Ovary (tissue), 3 donors: ENCODE measurements around the gene SLC38A11.

Experiments used
- POLR2A ChIP-seq: fragments of 450-650 bp; IDR thresholded peaks from one replicate; pipeline ENCODE4 v1.6.1; 2017; ENCODE audit warnings: antibody characterized with exemption, mild to moderate bottlenecking, moderate library complexity
- TF ChIP-seq, protein P1 (sequence below), 3 donors: fragments of 450-650 bp in 2 of 3; fragments of 200-600 bp in 1 of 3; IDR thresholded peaks; one replicate each; pipeline versions ENCODE4 v1.5.1 to v1.8.0; 2016 to 2022; ENCODE audit warnings: antibody characterized with exemption in 3 of 3, mild to moderate bottlenecking in 1 of 3
- donor health status: DM: no; HTN: no; CAD: no.

DNA sequence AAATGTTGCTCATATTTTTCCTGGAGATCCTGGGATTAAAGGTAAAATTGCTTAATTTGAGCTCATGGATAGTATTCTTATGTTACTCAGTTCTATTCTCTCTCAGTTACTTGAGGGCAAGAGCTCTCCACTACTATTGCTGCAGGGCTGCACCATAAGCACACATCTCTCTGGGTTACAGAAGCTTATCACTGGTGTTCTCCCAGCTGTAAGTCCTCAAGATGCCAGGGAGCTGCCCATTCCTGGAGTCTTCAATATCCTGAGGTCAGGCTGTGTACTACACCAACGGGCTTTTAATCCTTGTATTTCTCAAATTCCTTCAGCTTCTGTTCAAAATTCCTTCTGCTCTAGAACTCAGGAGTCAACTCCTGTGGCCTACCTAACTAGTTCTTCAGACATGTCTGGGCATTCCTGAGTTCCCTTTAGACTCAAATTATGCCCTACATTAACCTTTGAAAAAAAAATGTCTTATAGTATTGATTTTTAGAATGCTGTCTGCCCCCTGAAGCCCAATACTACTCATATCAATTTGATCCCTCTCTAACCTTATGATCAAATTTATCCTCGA, 96.0 kb downstream of the SLC38A11 start:
- TF ChIP-seq, protein P1, sequence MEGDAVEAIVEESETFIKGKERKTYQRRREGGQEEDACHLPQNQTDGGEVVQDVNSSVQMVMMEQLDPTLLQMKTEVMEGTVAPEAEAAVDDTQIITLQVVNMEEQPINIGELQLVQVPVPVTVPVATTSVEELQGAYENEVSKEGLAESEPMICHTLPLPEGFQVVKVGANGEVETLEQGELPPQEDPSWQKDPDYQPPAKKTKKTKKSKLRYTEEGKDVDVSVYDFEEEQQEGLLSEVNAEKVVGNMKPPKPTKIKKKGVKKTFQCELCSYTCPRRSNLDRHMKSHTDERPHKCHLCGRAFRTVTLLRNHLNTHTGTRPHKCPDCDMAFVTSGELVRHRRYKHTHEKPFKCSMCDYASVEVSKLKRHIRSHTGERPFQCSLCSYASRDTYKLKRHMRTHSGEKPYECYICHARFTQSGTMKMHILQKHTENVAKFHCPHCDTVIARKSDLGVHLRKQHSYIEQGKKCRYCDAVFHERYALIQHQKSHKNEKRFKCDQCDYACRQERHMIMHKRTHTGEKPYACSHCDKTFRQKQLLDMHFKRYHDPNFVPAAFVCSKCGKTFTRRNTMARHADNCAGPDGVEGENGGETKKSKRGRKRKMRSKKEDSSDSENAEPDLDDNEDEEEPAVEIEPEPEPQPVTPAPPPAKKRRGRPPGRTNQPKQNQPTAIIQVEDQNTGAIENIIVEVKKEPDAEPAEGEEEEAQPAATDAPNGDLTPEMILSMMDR (IDR thresholded peaks at IDR 0.05) = no peak
- TF ChIP-seq POLR2A = no peak
